Embryonic facial prominence (tissue), 1 donor: ENCODE data around the gene CLDN8.

Experiments used
- DNase-seq: peaks from one replicate; pipeline ENCODE4 v3.0.0-alpha.2; 2016; ENCODE audit errors: extremely low spot score

The CLDN8 gene

DNA sequence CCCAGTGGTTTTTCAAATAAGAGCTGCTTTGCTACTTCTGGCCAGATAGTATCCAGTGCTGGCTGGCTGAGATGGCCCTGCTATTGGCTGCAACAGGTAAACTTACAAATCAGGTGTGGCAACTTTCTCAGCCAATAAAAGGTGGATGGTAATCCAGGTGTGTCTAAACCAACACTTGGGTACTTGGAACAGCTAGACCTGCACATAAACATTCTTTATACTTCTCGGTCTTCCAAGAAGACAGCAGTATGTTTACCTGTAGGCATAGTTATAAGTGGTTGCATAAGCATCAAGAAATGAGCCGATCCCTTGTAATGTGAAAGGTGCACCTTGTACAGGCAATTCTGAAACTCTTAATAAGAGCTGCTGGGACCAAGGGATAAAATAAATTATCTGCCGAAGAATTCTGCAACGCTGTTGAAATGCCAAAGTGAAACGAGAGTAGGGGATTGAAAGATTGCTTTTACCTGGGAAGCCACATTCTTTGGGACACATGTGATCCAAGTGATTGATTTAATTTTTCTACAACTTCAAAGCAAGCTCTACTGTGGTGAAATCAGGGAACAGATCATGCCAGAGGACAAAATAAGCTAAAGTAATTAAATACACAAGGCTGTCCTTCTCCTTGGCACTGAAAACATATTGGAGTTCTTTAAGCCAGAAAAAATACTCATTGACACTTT lies at the start of gene CLDN8:
CLDN8 (minus strand) TSS at position 57 of the 683 bp plus-strand sequence. CDS start 172 bp downstream, outside the sequence.
- no peak for DNase-seq

DNA sequence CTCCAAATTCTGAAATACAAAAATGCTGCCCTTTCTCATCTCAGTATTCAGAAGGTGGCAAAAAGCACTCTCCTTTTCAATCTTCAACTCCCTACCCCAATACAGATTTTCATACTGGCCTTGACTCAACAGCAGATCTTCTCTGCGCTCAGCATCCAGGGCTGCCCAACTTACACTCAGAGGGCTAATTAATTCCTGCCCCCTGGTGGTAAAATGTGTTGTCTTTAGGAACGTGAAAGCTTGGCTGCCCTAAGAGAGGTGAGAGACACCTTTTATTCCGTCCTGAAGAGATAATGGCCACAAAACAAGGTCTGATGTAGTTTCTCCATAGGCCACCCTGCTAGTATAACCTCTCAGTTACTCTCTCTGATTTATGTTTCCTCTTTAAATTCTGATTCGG lies 41.9 kb upstream of the CLDN8 start:
- no peak for DNase-seq

DNA sequence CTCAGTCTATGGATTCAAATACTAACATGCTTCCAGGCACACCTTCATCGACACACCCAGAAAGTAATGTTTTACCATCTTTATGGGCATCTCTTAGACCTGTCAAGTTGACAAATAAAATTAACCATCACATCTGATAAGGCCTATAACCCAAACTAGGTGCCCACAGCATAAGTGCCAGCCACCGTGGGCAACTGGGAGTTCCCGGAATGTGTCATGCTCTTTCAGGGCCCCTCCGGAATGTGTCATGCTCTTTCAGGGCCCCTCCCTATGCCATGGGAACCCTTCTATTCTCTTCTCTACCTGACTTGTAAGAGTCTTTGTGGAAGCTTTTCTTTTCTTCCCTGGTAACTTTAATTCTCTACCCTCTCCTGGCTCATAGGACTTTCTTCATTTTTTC lies 40.2 kb upstream of the CLDN8 start:
- DNase-seq, result no peak

DNA sequence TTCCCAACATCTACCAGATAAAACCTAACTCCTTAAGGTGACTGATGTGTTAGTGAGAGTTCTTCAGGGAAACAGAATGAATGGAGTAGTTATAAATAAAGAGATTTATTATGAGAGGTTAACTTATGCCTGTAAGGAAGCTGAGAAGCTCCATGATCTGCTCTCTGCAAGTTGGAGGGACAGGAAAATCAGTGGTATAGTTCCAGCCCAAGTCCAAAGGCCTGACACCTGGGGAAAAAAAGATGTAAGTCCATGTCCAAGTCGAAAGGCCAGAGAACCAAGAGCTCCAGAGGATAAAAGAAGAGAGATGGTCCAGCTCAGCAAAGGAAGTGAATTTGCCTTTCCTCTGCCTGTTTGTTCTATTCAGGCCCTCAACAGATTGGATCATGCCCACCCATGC lies 39.8 kb upstream of the CLDN8 start:
- no peak for DNase-seq

DNA sequence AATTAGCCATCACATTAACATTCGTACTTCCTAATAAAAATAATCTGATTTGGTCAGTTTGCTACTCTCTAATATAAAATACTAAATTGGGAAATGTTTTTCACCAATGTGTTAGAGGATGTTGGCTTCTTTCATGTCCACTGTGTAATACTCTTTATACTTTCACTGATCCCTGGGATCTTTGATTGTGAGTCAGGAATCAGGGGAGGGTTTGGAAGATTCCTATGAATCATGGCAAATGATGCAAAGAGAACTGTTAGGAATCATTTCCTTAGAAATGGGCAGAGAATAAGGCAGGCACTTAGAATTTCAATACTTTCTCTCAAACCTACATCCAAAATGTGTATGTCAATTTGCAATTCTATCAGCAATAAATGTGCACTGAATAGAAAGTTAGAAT lies 35.9 kb upstream of the CLDN8 start:
- DNase-seq, result no peak

DNA sequence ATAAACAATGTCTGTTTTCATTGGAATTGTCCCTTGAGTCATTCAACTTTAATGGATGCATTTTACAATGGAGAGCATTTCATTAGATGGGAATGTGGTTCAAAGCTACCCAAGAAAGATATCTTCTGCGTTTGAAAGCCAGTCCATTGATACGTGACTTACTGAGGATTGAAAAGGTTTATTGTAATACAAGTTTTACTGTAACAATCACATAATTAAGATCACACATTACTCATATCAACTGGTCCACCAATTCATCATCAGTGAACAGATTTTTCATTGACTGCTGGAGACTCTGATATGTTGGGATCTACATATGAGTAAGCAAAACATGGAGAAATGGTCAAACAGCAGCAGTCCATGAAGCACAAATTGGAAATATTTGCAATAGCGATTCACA lies 34.0 kb upstream of the CLDN8 start:
- DNase-seq, result no peak

DNA sequence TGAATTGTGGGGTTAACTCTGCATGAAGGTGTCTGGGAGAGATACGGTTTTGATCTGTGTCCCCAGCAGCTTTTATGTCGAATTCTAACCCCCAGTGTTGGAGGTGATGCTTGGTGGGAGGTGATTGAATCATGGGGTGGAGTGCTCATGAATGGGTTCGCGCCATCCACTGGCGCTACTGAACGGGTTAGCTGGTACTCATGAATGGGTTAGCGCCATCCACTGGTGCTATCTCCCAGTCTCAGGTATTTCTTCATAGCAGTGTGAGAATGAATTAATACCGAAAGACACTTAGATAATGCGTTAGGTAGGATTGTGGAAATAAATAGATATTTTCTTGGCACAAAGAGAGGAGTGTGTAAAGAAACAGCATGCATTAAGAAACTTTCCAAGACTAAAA lies 32.9 kb upstream of the CLDN8 start:
- DNase-seq, result no peak

DNA sequence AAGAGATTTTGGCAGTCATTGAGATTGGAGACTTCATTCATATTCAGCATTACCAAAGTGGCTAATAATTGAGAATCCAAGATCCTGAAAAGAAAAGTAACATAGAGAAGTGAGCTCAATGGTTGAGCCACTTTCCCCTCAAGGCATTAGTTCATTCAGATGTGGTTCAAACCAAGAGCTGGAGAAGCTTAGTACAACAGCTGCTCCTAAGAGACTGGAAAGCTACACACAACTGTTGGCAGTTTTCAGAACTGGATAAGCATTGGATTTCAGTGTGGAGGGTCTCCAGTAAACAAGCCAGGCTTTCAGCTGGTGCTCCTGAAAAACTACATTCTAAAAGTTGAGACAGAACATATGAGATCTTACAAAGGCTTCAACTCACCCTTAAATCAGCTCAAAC lies 29.2 kb upstream of the CLDN8 start:
- no peak for DNase-seq

DNA sequence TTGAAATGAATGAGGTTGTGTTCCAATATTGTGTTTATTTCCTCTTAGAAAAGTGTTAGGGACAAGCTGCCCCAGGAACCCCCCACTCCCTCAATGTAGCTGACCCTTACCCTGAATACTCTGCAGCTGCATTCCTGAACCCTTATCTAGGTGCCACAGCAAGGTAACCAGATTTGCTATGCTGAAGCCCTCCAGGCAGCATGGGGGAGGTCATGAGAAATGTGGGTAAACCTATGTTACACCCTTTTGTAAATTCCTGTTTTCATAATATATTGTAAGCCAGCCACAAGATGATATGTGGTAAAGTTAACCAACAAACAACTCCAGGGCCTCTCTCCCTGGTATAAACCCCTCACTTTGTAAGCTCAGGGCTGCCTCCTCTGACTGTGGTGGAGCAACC lies 27.8 kb upstream of the CLDN8 start:
- no peak for DNase-seq

DNA sequence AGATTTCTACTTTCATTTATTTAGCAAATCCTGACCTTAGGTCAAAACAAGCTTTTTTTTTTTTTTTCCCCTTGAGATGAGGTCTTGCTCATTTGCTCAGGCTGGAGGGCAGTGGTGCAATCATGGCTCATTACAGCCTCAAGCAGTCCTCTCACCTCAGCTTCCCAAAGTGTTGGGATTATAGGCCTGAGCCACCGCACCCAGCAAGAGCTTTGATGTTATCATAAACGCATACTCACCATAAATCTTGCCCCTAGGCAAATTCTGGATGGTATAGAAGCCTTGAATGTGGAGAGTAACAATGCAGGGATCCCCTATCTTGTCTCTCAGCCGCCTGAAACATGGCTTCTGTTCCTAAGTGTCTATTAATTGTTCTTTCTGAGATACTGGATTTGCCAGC lies 24.8 kb upstream of the CLDN8 start:
- DNase-seq, result no peak

DNA sequence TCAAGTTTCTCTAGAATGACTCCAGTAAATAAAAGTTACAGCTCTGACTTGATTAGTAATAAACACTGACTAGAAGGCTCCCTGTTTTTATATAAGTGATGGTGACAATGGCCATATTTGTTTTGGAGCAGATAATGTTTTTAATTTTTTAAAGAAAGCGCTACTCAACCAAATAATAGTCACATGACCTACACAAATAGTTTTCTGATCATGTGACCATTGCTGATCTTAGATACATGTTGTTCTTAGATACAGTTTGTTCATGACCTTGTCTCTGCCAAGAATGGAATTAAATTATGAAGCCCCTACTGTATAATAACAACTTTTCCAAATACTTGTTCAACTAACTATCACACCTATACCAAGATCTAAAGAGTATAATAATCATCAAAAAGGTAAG lies 22.3 kb upstream of the CLDN8 start:
- no peak for DNase-seq

DNA sequence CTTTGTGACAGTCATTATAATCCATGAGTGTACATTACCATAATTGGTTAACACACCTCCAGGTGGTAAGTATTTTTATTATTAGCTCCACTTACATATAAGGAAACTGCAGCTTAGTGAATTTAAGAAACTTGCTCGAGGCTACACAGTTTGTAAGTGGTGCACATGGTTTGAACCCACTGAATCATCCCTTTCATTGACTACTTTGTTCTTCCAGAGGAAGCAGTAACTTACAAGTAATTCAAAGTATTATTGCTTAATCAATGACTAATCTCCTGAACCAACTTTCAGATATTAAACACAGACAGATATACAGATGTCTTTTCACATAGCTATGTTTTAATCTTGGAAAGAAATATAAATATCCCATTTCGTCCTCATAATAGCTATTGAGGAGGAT lies 18.7 kb upstream of the CLDN8 start:
- no peak for DNase-seq

DNA sequence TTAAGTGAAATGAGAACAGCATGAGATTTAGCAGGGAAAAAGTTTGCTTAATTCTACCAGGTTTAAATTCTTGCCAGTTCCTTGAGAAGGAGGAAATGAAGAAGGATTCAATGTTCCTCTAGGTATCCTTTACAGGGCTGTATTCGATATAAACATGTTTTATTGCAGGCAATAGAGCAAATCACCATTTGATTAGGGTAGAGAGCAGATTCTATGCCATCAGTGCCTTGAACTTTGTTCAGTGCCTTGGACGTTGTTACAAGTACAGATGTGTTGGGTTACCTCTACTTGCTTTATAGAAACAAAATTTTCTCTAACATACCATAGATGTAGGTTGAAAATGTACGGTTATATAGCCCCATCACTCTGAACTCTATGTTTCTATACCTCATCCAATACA lies 18.2 kb upstream of the CLDN8 start:
- no peak for DNase-seq

DNA sequence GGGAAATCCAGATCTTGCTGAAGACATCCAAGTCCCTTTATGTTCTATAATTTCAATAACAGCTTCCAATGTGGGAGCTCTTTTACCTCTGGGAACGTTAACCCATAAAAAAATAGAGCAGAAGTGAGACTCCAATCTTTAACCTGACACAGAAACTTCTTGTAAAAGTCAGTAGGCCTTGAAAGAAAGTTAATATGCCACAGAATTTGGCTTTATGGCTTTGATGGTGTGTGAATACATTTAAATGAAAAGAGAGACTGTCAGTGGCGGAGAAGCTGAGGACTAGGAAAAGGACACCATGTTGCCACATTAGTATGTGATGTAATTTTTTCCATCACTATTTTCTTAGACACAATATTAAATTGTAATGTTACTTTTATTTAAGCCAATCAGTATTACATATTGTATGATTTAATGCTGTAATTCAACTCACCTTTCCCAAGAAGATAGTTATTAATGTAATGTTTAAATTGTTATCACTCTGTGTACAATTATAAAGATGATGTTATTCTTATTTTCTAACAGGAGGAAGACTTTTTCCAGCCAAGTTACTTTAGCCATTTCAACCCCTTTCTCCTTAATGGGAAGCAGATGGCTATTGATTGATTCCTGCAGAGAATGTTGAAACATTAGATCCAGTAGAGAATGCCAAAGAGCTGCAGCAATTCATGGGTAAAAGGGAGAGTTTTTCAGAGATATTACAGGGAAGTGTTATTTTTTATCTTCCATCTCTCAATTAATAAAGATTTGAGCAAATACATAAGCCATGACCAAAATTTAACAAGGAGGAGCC lies 17.5 kb upstream of the CLDN8 start:
- peak; percentile 50 for DNase-seq

DNA sequence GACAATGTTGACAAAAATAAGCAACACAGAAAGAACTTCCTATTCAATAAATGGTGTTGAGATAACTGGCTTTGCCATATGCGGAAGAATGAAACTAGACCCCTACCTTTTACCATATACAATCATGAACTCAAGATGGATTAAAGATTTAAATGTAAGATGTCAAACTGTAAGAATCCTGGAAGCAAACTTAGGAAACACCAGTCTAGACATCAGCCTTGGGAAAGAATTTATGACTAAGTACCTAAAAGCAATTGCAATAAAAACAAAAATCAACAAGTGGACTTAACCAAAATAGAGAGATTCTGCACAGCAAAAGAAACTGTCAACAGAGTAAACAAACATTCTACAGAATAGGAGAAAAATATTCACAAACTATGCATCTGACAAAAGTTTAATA lies 16.1 kb upstream of the CLDN8 start:
- DNase-seq, result no peak

DNA sequence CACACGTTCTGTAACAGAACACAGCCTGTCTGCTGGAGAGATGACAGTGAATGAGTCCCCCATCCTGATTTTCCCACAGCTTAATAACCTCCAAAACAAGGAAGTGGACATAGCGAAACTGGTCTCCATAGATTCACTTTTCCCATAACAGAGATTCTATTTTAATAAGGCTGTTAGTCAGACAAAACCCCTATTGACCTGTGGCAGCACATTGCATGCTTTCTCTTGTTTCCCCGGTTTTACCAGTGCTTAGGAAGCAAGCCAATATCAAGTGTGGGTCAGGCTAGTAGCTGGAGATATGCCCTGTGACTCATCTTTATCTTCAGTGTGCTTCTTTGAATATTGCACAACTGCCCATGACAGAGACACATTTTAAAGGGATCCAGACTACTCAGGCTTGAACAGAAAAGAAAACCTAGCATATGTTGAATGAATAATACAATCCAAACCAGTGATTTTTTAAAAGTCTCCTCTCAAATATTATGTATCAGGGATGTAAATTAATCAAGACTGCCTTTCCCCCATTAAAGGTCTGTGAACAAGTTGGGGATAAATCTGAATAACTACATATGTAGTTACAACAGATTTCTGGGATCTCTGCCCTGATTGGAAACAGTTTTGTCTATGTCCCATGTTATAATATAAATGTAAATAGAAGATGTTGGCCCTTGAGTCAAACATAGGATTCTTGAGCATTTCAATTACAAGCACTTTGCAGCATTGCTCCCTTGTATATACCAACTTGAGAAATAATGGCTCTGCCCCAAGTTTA lies 11.9 kb upstream of the CLDN8 start:
- no peak for DNase-seq

DNA sequence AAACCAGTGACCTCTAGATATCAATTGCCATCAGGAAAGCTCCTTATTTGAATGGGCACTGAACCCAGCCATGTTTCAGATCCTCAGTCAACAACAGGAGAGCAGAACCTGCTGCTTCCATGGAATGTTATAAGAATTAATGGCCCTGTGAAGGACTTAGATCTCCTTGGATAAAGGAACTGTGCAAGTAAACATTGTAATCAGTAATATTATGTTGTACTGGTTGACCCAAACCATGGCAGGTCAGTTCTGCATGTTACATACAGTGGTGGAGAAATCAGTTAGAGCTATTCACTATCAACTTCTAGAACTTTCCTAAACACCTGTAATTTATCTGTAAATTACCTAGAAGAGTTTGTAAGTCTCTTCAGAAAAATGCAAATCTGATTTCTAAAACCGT lies 11.2 kb upstream of the CLDN8 start:
- no peak for DNase-seq

DNA sequence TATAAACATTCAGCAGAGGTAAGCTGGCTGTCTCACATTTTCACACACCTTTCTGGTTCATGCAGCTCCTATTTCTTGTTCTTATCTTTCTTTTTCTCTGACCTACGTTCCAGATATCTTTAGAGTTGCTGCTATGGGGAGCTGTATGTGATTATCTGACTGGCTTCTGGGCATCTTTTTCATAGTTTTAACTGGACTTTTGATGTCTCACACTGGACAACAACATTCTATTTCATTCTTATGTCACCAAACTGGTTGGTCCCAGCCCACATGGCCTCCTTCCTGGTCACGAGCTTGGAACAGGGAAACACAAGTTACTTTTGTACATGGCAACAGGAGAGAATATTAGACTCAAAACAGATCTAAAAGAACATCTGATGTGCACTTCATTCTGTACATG lies 7.7 kb upstream of the CLDN8 start:
- DNase-seq, result no peak

DNA sequence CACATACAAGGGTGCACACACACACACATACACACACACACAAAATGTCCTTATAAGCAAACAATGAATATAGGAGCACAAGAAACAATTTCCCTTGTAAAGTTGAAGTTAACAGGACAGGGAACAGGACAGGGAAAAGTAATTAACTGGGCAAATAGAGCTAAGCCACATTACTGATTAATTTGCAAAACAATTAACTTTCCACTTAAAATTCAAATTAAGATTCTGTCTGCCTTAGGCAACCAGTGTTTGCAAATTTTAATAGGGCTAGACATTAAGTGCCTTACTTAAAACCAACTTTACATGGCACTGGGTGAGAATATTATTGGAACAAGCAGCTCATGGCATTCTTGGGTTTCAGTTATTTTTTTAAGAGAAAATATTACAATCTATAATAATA lies 6.8 kb upstream of the CLDN8 start:
- no peak for DNase-seq

DNA sequence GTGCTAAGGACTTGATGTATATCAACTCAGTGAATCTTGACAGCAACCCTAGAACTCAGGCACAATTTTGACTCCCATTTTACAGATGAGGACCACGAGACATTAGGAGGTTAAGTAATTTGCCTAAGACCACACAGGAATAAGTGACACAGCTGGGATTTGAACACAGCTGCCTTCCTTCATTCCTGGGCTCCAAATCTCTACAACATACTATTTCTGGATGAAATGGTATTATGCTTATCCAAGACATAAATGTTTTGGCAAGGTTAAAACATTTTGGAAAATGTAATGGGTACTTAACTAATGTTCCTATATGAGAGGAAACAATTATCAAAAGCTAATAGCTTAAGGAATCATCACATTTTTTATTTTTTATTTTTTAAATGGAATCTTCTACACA lies 4.8 kb downstream of the CLDN8 start:
- DNase-seq, result no peak

DNA sequence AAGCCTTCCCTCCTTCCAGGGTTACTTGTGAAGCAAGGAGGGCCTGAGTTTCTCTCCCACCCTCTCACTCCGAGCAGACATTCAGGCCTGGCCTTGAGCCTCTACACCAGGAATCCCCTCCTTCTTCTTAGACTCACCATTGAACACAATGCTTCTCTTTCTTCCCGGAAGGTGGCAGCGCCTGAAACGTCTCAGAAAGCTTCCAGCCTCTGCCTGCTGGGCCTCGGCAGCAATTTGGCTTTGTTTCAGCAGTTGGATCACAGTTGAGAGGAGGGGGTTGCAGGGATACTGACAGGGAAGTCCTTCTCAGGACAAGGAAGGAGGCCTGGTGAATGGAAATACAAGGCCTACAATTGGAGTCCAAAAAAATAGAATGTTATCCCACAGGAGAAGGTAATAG lies 6.3 kb downstream of the CLDN8 start:
- DNase-seq, result no peak

DNA sequence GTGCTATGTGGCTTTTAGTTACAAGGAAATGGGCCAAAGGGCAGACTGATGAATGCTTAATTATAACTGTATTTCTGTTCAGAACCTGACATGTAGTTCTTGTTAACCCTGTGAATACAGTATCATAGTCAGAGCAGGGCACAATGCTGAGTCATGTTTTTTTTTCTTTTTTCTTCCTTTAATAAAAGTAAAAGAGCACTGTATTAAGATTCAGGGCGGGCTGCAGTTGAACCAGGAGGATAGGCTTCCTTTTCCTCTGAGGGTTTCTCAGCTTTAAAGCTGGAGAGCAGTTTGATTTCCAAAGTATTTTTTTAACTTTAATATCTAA lies 8.7 kb downstream of the CLDN8 start:
- DNase-seq, result no peak
